Cardiac muscle cell (in vitro differentiated cells and primary cell): ENCODE results near the gene CADM3. TPM values are rescaled to one million over a fixed set of nuclear protein-coding genes. Genes with fewer than 3 reads are reported as not detected.
A peak's percentile ranks its signal among the peaks of the same experiment; 100 is the strongest.

ENCODE experiments used
- DNase-seq, 2 donors: peaks; one replicate each; pipeline versions ENCODE4 v3.0.0 to v3.0.0-alpha.2; 2010 to 2017; ENCODE audit warnings: low read depth in 1 of 2, low spot score in 1 of 2
- H3K27ac ChIP-seq: fragments of 200-600 bp; sonication (generic); 2 replicates; pipeline ENCODE4 v1.5.1; 2016
- H3K27me3 ChIP-seq: fragments of 200-600 bp; sonication (generic); 2 replicates; pipeline ENCODE4 v1.6.0; 2016; ENCODE audit warnings: control low read depth
- H3K36me3 ChIP-seq: fragments of 200-600 bp; sonication (generic); 2 replicates; pipeline ENCODE4 v1.5.1; 2016; ENCODE audit warnings: control low read depth
- H3K4me1 ChIP-seq: fragments of 200-600 bp; sonication (generic); 2 replicates; pipeline ENCODE4 v1.8.1; 2017; ENCODE audit warnings: low read depth, mild to moderate bottlenecking, mixed run types
- H3K4me3 ChIP-seq: fragments of 200-600 bp; sonication (generic); 2 replicates; pipeline ENCODE4 v1.5.1; 2016; ENCODE audit warnings: mild to moderate bottlenecking
- H3K9me3 ChIP-seq: fragments of 200-600 bp; sonication (generic); 2 replicates; pipeline ENCODE4 v1.5.1; 2017; ENCODE audit warnings: low read depth, mild to moderate bottlenecking, control low read depth
- CTCF ChIP-seq: IDR thresholded peaks from 2 replicates; pipeline ENCODE4 v1.5.1; 2012; ENCODE audit warnings: low read depth, mild to moderate bottlenecking, low read length
- polyA plus RNA-seq: library from polyadenylated mRNA; unstranded; fragments of >200 nt; fragmentation: Nextera tagmentation; extraction: Ambion mirVana; gene quantifications from 2 replicates; pipeline ENCODE4 v1.2.1, GENCODE V29; 2016
- total RNA-seq: library from RNA; depleted of rRNA; stranded (reverse); fragments of >200 nt; gene quantifications from 2 replicates; pipeline ENCODE4 v1.2.3, GENCODE V29; 2016

Gene CADM3
- total and polyA plus RNA-seq, 2 experiments from 2014 or later: 0.51 to 3.1 TPM

- H3K27ac ChIP-seq: no peak overlapping the region
- no peak overlapping the region for H3K4me3 ChIP-seq
- H3K27me3 ChIP-seq: no peaks in the 10 kb centered on the region
- H3K9me3 ChIP-seq: no peaks in the 10 kb centered on the region
- H3K4me1 ChIP-seq: peaks cover 9% of the 10 kb centered on the region
- no peak for DNase-seq
- H3K36me3 ChIP-seq: no peaks in the 10 kb centered on the region
- TF ChIP-seq CTCF: no peak
Measured at GRCh38 chr1:159207080-159207479, 35.7 kb downstream of the CADM3 start.

- peak in 1 of 2 donors; percentile 65 for DNase-seq
- Histone ChIP-seq H3K27ac (no peak overlapping the region), H3K4me1 (peaks cover 9% of the 10 kb centered on the region), H3K4me3 (no peak overlapping the region), H3K27me3 (no peaks in the 10 kb centered on the region), H3K36me3 (no peaks in the 10 kb centered on the region), H3K9me3 (no peaks in the 10 kb centered on the region)
- no peak for TF ChIP-seq CTCF
Measured at GRCh38 chr1:159207774-159208173, 36.4 kb downstream of the CADM3 start.

- no peak for TF ChIP-seq CTCF
- Histone ChIP-seq H3K4me3 (no peak overlapping the region), H3K4me1 (peaks cover 9% of the 10 kb centered on the region), H3K27me3 (no peaks in the 10 kb centered on the region), H3K36me3 (no peaks in the 10 kb centered on the region), H3K27ac (no peak overlapping the region), H3K9me3 (no peaks in the 10 kb centered on the region)
- DNase-seq: peak; percentile 45 to 56
Measured at GRCh38 chr1:159208175-159208825, 36.9 kb downstream of the CADM3 start.

- TF ChIP-seq CTCF: no peak
Measured at GRCh38 chr1:159209061-159209460, 37.6 kb downstream of the CADM3 start.

GRCh38 chr1:159211331-159212136, 40.1 kb downstream of the CADM3 start:
- Histone ChIP-seq H3K36me3 (no peaks in the 10 kb centered on the region), H3K4me1 (no peaks in the 10 kb centered on the region), H3K4me3 (no peak overlapping the region), H3K27me3 (no peaks in the 10 kb centered on the region), H3K27ac (no peak overlapping the region), H3K9me3 (no peaks in the 10 kb centered on the region)
- DNase-seq: peak; percentile 67 to 82
- TF ChIP-seq CTCF: peak; percentile 88

More at GRCh38 chr1:159209061-159209460, 37.6 kb downstream of the CADM3 start:
- no peaks in the 10 kb centered on the region for H3K9me3 ChIP-seq
- no peak overlapping the region for H3K4me3 ChIP-seq
- peaks cover 9% of the 10 kb centered on the region for H3K4me1 ChIP-seq
- no peaks in the 10 kb centered on the region for H3K27me3 ChIP-seq
- H3K36me3 ChIP-seq: no peaks in the 10 kb centered on the region
- no peak overlapping the region for H3K27ac ChIP-seq
- no peak for DNase-seq
